Body of pancreas (tissue), 4 donors: ENCODE results near the gene ABHD16A.

Experiments used
- POLR2A ChIP-seq, 3 donors: fragments of 450-650 bp; IDR thresholded peaks; one replicate each; pipeline ENCODE4 v1.6.1; 2016; ENCODE audit warnings: antibody characterized with exemption in 3 of 3, mild to moderate bottlenecking in 2 of 3
- TF ChIP-seq, protein P1 (sequence below), 7 experiments: fragments of 450-650 bp in 4 of 7; fragments of 200-600 bp in 3 of 7; sonication (generic) in 3 of 7; IDR thresholded peaks; one replicate each; pipeline ENCODE4 v1.5.1; 2016 to 2019; ENCODE audit warnings: antibody characterized with exemption in 7 of 7

- TF ChIP-seq POLR2A (IDR thresholded peaks at IDR 0.05): no peak
- TF ChIP-seq, protein P1, sequence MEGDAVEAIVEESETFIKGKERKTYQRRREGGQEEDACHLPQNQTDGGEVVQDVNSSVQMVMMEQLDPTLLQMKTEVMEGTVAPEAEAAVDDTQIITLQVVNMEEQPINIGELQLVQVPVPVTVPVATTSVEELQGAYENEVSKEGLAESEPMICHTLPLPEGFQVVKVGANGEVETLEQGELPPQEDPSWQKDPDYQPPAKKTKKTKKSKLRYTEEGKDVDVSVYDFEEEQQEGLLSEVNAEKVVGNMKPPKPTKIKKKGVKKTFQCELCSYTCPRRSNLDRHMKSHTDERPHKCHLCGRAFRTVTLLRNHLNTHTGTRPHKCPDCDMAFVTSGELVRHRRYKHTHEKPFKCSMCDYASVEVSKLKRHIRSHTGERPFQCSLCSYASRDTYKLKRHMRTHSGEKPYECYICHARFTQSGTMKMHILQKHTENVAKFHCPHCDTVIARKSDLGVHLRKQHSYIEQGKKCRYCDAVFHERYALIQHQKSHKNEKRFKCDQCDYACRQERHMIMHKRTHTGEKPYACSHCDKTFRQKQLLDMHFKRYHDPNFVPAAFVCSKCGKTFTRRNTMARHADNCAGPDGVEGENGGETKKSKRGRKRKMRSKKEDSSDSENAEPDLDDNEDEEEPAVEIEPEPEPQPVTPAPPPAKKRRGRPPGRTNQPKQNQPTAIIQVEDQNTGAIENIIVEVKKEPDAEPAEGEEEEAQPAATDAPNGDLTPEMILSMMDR (IDR thresholded peaks at IDR 0.05): no peak
Measured at GRCh38 chr6:31706599-31706998, 3.5 kb upstream of the ABHD16A start, which contains the start of gene LY6G6F.
